Measurements from ENCODE around the gene KCTD14.

DNA sequence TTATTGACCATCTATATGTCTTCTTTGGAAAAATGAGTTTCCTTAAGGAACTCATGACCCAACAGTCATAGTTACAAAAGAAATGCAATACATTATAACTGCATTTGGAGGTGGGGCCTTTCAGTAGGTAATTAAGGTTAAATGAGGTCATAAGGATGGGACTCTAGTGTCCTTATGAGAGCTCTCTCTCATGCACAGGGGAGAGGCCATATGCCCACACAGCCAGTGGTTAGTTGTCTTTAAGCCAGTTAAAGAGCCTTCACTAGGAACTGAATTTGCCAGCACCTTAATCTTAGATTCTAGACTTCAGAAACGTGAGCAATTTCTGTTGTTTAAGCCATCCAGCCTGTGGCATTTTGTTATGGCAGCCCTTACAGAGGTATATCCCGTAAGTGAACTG lies 56.0 kb downstream of the KCTD14 start:
- no peak for TF ChIP-seq CTCF (IDR thresholded peaks at IDR 0.05)
- TF ChIP-seq POLR2A (IDR thresholded peaks at IDR 0.05) = no peak
